TTC549 (cell line): ENCODE results near the gene SCGN.

Experiments
- FAIRE-seq: peaks from 2 replicates; lab custom pipeline; 2012; peaks lifted over from hg19 to GRCh38; lab: Jason Lieb, UNC

The SCGN gene

GRCh38 chr6:25652007-25652515 lies at the start of gene SCGN:
Gene SCGN (plus strand): TSS chr6:25652215. CDS start chr6:25652404, 189 bp downstream.
- FAIRE-seq: no peak

- FAIRE-seq: no peak
Observed at GRCh38 chr6:25602674-25602982, 49.4 kb upstream of the SCGN start.

GRCh38 chr6:25603251-25603650 lies 48.8 kb upstream of the SCGN start:
- no peak for FAIRE-seq

- FAIRE-seq: no peak
Observed at GRCh38 chr6:25606151-25606550, 45.9 kb upstream of the SCGN start.

- FAIRE-seq: no peak
Observed at GRCh38 chr6:25608558-25609174, 43.3 kb upstream of the SCGN start.

GRCh38 chr6:25612666-25613065 lies 39.3 kb upstream of the SCGN start:
- FAIRE-seq: no peak

- no peak for FAIRE-seq
Observed at GRCh38 chr6:25613415-25613814, 38.6 kb upstream of the SCGN start.

- FAIRE-seq: no peak
Observed at GRCh38 chr6:25614052-25614451, 38.0 kb upstream of the SCGN start.

- no peak for FAIRE-seq
Observed at GRCh38 chr6:25615471-25615870, 36.5 kb upstream of the SCGN start.

- FAIRE-seq: no peak
Observed at GRCh38 chr6:25617997-25618396, 34.0 kb upstream of the SCGN start.

GRCh38 chr6:25619217-25619616 lies 32.8 kb upstream of the SCGN start:
- FAIRE-seq: no peak

- FAIRE-seq: no peak
Observed at GRCh38 chr6:25620391-25620790, 31.6 kb upstream of the SCGN start.

- FAIRE-seq: no peak
Observed at GRCh38 chr6:25623065-25623464, 28.9 kb upstream of the SCGN start.

GRCh38 chr6:25623879-25624278 lies 28.1 kb upstream of the SCGN start:
- FAIRE-seq: no peak

GRCh38 chr6:25627001-25627400 lies 25.0 kb upstream of the SCGN start:
- FAIRE-seq: no peak

- no peak for FAIRE-seq
Observed at GRCh38 chr6:25628471-25629197, 23.4 kb upstream of the SCGN start.

- FAIRE-seq: no peak
Observed at GRCh38 chr6:25629198-25629576, 22.8 kb upstream of the SCGN start.

GRCh38 chr6:25630508-25631278 lies 21.3 kb upstream of the SCGN start:
- FAIRE-seq: no peak

- FAIRE-seq: no peak
Observed at GRCh38 chr6:25635886-25636317, 16.1 kb upstream of the SCGN start.

GRCh38 chr6:25637211-25637610 lies 14.8 kb upstream of the SCGN start:
- no peak for FAIRE-seq

- no peak for FAIRE-seq
Observed at GRCh38 chr6:25637960-25638434, 14.0 kb upstream of the SCGN start.

- FAIRE-seq: no peak
Observed at GRCh38 chr6:25639653-25640052, 12.4 kb upstream of the SCGN start.

GRCh38 chr6:25640446-25640845 lies 11.6 kb upstream of the SCGN start:
- no peak for FAIRE-seq
